GM21723 (cell line): ENCODE data around the gene KLRG1.

ENCODE experiments used
- ATAC-seq: cut with Tn5 transposase; IDR thresholded peaks from one replicate; pipeline ENCODE4 v1.9.1; 2021; ENCODE audit warnings: mild to moderate bottlenecking, moderate library complexity; ENCODE audit not compliant: unreplicated experiment

KLRG1 gene

GRCh38 chr12:9040484-9041186, 51.3 kb downstream of the KLRG1 start:
- no peak for ATAC-seq

DNA sequence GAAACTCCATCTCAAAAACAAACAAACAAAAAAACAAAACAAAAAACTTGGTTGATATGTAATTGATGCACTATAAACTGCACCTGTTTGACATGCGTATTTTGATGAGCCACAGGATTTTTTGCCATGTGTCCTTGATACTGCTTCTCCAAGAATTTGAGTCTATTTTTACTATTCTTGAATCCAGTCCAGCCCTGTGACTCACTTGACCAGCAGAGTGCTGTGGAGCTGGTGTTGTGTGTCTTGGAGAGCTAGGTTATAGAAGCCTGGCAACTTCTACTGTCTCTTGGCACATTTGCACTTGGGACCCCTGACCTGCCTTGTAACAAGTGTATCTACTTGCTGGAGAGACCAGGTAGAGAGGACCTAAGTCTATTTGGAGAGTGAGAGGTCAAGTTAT, 52.0 kb downstream of the KLRG1 start:
- ATAC-seq = no peak

DNA sequence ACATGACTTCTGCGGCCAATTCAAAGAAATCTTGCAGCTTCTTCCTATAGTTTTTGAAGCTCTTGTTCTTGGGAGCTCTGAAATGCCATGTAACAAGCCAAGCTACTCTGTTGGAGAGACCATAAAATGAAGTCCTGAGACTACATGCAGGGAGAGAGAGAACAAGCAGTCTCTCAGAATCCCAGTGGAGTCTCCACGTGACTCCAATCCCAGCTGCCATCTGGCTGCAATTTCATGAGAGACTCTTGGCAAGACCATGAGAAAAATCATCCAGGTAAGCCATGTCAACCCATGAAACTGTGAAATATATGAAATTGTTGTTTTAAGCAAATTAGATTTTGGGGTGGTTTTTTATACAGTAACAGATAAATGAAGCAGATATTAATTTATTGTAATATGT, 54.4 kb downstream of the KLRG1 start:
- ATAC-seq = no peak

DNA sequence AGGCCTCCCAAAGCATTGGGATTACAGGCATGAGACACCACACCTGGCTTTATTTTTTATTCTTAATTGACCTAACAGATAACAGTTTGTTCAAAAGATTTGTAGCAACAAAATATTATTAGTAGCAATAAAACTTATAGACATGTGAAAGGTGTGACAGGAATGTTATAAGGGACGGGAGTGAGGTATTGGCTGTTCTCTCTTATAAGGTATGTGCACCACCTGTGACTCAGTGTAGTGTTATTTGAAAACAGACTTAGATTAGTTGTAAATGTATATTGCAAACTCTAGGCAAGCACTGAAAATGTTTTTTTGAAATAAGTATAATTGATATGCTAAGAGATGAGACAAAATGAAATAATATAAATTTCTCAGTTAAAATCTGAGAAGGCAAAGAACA, 57.8 kb downstream of the KLRG1 start:
- ATAC-seq = no peak

DNA sequence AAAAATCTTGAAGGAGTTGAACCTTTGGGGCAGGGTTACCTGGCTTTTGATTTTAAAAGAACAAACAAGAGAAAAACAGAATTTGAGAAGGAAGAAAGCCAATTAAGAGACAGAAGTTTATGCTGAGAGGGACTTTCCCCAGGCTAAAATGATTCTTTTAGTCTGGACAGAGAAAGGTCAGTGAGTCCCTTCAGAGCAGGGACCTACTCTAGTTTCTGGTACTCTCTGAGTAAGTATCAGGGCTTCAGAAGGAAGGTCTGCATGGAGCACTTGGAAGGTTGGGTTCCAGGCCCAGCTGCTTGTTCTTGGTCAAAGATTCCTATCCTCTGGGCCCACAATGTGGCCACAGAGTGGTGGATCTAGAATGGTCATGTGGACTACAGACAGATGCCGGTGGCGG, 59.6 kb downstream of the KLRG1 start:
- ATAC-seq = no peak

DNA sequence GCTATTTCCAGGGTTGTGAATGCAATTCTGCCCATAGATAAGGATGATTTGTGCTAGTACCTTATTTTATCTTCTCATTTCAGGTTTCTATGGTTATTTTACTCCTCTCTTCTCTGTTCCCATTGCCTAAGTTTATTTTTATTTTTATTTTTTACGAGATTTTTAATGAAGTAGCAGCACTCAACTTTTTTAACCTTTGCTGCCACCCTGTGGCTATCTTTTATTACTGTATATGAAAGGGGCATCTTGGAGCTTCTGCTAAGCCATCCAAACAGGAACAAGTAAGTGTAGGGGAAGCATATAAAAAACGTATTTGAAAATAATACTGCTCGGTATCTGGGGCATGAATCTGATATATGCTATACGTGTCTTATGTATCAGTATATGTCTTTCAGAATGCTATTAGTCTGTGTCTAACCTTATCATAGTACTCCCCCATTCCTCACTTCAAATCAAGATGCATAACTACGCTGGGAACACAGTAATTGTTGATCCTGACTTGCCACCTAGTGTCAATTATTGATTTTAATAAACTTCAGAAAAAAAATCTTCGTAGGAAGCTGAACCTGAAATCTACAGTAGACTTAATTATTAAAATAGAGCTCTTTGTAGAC, 60.3 kb downstream of the KLRG1 start:
- no peak for ATAC-seq

- no peak for ATAC-seq
Observed at GRCh38 chr12:9050521-9051157, 61.3 kb downstream of the KLRG1 start.

- no peak for ATAC-seq
Observed at GRCh38 chr12:9051158-9051550, 61.8 kb downstream of the KLRG1 start.

GRCh38 chr12:9052610-9053009, 63.3 kb downstream of the KLRG1 start:
- no peak for ATAC-seq
